Ishikawa (cell line): ENCODE results near the gene UNC5B.

Experiments used
- CEBPB ChIP-seq: IDR thresholded peaks from 2 replicates; pipeline ENCODE4 v1.6.1; 2012
- CREB1 ChIP-seq: IDR thresholded peaks from 2 replicates; pipeline ENCODE4 v1.6.1; 2012; ENCODE audit warnings: low read depth
- EGR1 ChIP-seq: IDR thresholded peaks from 2 replicates; pipeline ENCODE4 v1.6.1; 2012
- FOXM1 ChIP-seq: IDR thresholded peaks from 2 replicates; pipeline ENCODE4 v1.6.1; 2012; ENCODE audit warnings: low read depth, borderline replicate concordance
- MAX ChIP-seq: IDR thresholded peaks from 2 replicates; pipeline ENCODE4 v1.6.1; 2012
- NFIC ChIP-seq: IDR thresholded peaks from 2 replicates; pipeline ENCODE4 v1.6.1; 2012
- RAD21 ChIP-seq: IDR thresholded peaks from 2 replicates; pipeline ENCODE4 v1.6.1; 2012; ENCODE audit warnings: low read depth
- REST ChIP-seq: IDR thresholded peaks from 2 replicates; pipeline ENCODE4 v1.6.1; 2012; ENCODE audit warnings: low read depth, mild to moderate bottlenecking
- TAF1 ChIP-seq: IDR thresholded peaks from 2 replicates; pipeline ENCODE4 v1.6.1; 2012; ENCODE audit warnings: low read depth, mild to moderate bottlenecking
- TCF12 ChIP-seq: IDR thresholded peaks from 2 replicates; pipeline ENCODE4 v1.6.1; 2012; ENCODE audit warnings: low read depth
- TEAD4 ChIP-seq: IDR thresholded peaks from 2 replicates; pipeline ENCODE4 v1.6.1; 2012
- USF1 ChIP-seq: IDR thresholded peaks from 2 replicates; pipeline ENCODE4 v1.6.1; 2012
- YY1 ChIP-seq: IDR thresholded peaks from 2 replicates; pipeline ENCODE4 v1.6.1; 2012; ENCODE audit warnings: low read depth
- ZBTB7A ChIP-seq: IDR thresholded peaks from 2 replicates; pipeline ENCODE4 v1.6.1; 2012; ENCODE audit warnings: low read depth

The UNC5B gene

GRCh38 chr10:71255808-71256660, 43.7 kb downstream of the UNC5B start:
- TF ChIP-seq TEAD4 (no peak), YY1 (no peak), EGR1 (no peak), MAX (0 out of 2 replicates have a peak, but pooled peaks have one; percentile 42), REST (peak; percentile 58; the same call in 1 of the 2 replicates), NFIC (no peak), CEBPB (no peak), CREB1 (no peak)

DNA sequence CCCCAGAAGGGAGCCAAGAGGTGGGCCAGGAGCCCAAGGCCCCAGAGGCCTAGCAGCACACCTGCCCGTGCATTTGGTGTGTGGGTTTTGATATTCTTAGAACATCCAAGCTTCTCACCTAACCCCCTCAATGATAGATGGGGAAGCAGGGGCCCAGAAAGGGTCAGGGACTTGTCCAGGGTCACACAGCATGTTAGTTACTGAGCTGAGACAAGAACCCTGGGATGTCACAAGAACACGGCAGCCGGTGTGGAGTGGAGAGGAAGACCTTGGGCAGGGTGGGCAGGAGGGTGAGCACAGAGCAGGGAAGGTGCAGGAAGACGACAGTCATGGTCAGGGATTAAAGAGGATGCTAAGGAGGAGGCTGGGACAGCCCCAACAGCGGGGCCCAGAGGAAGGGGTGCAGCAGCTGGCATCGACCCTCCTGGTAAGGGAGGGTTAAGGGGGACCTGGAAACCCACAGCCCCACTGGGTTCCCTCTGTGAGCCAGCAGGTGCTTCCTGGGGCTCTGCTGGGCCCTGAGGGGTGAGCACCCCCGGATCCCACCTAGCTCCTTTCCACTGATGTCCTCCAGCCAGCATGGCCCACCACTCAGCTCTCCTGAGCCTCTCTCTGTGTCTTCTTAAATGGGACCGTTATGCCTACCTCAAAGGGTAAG, 44.4 kb downstream of the UNC5B start:
- TF ChIP-seq MAX (no peak), ZBTB7A (no peak)

DNA sequence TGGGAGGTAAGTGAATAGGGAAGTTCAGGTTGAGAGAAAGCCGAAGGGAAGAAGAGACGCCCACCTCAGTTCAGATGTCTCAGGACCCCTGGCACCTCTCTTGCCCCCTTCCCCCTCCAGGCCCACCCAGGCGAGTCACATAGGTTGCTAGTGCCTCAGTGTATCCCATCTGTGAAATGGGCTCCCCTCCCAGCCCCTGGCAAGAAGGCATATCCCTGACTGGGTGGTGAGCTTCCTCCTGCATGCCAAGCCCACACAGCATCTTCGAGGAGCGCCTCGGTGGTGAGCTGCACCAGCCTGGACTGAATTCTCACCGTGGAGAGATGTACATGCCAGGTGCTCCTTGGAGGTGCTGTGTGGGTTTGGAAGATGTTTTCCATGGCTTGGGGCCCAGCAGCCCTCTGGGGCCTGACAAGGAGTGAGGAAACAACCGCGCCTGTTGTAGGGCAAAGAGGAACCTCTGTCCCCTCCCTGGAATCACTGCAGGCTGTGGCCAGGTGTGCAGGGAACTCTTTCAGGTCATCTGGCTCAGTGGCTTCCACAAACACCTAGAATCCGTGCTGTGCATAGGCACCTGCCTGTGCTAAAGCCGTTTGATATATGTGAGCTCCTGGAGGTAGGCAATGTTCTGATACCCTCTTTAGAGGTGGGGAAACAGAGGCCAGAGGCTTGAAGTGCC, 45.1 kb downstream of the UNC5B start:
- no peak for TF ChIP-seq ZBTB7A
- no peak for TF ChIP-seq YY1
- TF ChIP-seq USF1, result no peak
- no peak for TF ChIP-seq REST
- no peak for TF ChIP-seq MAX

GRCh38 chr10:71258046-71258445, 45.7 kb downstream of the UNC5B start:
- TF ChIP-seq FOXM1 (no peak), RAD21 (no peak), REST (no peak), TAF1 (no peak), USF1 (no peak), ZBTB7A (no peak), EGR1 (no peak), YY1 (no peak), TCF12 (no peak)
